Psoas muscle (tissue), 8 donors: Measurements from ENCODE around the gene TRIM71. TPM values are rescaled to one million over a fixed set of nuclear protein-coding genes. Genes with fewer than 3 reads are reported as not detected.
A peak's percentile ranks its signal among the peaks of the same experiment; 100 is the strongest.

ENCODE experiments used
- ATAC-seq, 4 donors: fragments of 200-7000 bp; cut with Tn5 transposase; one replicate each; pipeline ENCODE4 v1.9.1; 2020; ENCODE audit warnings: moderate library complexity in 3 of 4, mild to moderate bottlenecking in 2 of 4
- DNase-seq, 2 donors: peaks; one replicate each; pipeline ENCODE4 v3.0.0-alpha.2; 2020
- H3K27ac ChIP-seq: fragments of 200-600 bp; one replicate; pipeline ENCODE4 v1.8.0; 2022
- H3K27me3 ChIP-seq, 3 donors: fragments of 200-600 bp in 1 of 3; one replicate each; pipeline versions ENCODE4 v1.6.1 to v1.8.0; 2013 to 2022; ENCODE audit warnings: low read length in 2 of 3, mild to moderate bottlenecking in 2 of 3, moderate library complexity in 1 of 3; ENCODE audit not compliant: insufficient read depth in 3 of 3
- H3K36me3 ChIP-seq, 2 donors: fragments of 200-600 bp in 1 of 2; one replicate each; pipeline versions ENCODE4 v1.6.1 to v1.8.0; 2013 to 2022; ENCODE audit warnings: low read depth in 1 of 2, mild to moderate bottlenecking in 1 of 2, moderate library complexity in 1 of 2; ENCODE audit not compliant: insufficient read depth in 1 of 2
- H3K4me1 ChIP-seq: fragments of 200-600 bp; one replicate; pipeline ENCODE4 v1.8.0; 2022
- H3K4me3 ChIP-seq: fragments of 200-600 bp; one replicate; pipeline ENCODE4 v1.8.0; 2022; ENCODE audit warnings: mild to moderate bottlenecking
- H3K9me3 ChIP-seq: fragments of 200-600 bp; one replicate; pipeline ENCODE4 v1.8.0; 2022
- CTCF ChIP-seq: fragments of 200-600 bp; IDR thresholded peaks from one replicate; pipeline ENCODE4 v1.8.0; 2022; ENCODE audit warnings: antibody characterized with exemption
- WGBS, 3 donors: extraction: QIAGEN DNeasy Blood & Tissue Kit; methylation state at CpG; one replicate each; pipeline versions ENCODE4 v1.1.6 to v1.1.7; 2013; 5-methylcytosine and 5-hydroxymethylcytosine counted together
- intact Hi-C, 2 donors: fragments of 100-400 bp; cut with DNase I; formaldehyde crosslinking; loops; one replicate each; pipeline versions ENCODE4 v1.11.0 to v1.14.2; 2022
- polyA plus RNA-seq, 3 donors: library from polyadenylated mRNA; stranded (reverse); fragments of 200-250 nt; gene quantifications; one replicate each; pipeline ENCODE4 v1.2.3, GENCODE V29; 2013
- total RNA-seq, 4 donors: library from RNA; stranded (reverse); fragmentation: NEBNext Ultra II Directional in 2 of 4; extraction: Animal tissue kit (Norgen Biotek cat#: 25700) in 2 of 4; gene quantifications; one replicate each; pipeline versions ENCODE4 v1.2.1 to v1.2.4, GENCODE V29; 2021 to 2023
- donor health status: healthy with polysubstance abuse.
- donor health status: DM: no; HTN: no; CAD: no; lungs with moderate emphysema.
- donor health status: Bipolar disorder and iron deficiency.
- donor health status: healthy.
- donor health status: DM: yes; HTN: yes; CAD: no.
- donor health status: DM: no; HTN: no; CAD: no.
- donor health status: DM: no; HTN: no; CAD: no.
- donor health status: DM: yes; HTN: yes; CAD: no.

Gene TRIM71
- total and polyA plus RNA-seq, 7 donors: 0.01 TPM; not detected in 6

GRCh38 chr3:32816439-32817256 lies 1.1 kb upstream of the TRIM71 start:
- Histone ChIP-seq H3K4me1 (peaks cover 6% of the 10 kb centered on the region), H3K9me3 (no peaks in the 10 kb centered on the region), H3K27ac (no peak overlapping the region), H3K36me3 (no peaks in the 10 kb centered on the region), H3K4me3 (peak overlapping the region; percentile 60), H3K27me3 (peaks cover 8 to 69% (median 34%) of the 10 kb centered on the region in 3 donors)
- no peak for ATAC-seq
- intact Hi-C loops: no loop called here
- TF ChIP-seq CTCF: no peak
- 1 to 2% (median 1%) methylated on average over 67 to 85 of the region's 85 CpGs for WGBS, 3 donors
- no peak for DNase-seq

GRCh38 chr3:32817257-32817557 lies 590 bp upstream of the TRIM71 start:
- no peak for ATAC-seq
- DNase-seq: no peak
- Histone ChIP-seq H3K9me3 (no peaks in the 10 kb centered on the region), H3K27me3 (peaks cover 8 to 69% (median 36%) of the 10 kb centered on the region in 3 donors), H3K4me1 (peaks cover 6% of the 10 kb centered on the region), H3K36me3 (no peaks in the 10 kb centered on the region), H3K4me3 (peak overlapping the region; percentile 60), H3K27ac (no peak overlapping the region)
- intact Hi-C loops: no loop called here
- 0 to 1% (median 0%) methylated on average over 29 to 49 of the region's 49 CpGs for WGBS, 3 donors
- no peak for TF ChIP-seq CTCF

- Histone ChIP-seq H3K27ac (no peak overlapping the region), H3K27me3 (peaks cover 8 to 80% (median 36%) of the 10 kb centered on the region in 3 donors), H3K36me3 (no peaks in the 10 kb centered on the region), H3K4me3 (peak overlapping the region; percentile 60), H3K9me3 (no peaks in the 10 kb centered on the region), H3K4me1 (peaks cover 6% of the 10 kb centered on the region)
- TF ChIP-seq CTCF: no peak
- DNase-seq (no peak), ATAC-seq (no peak)
- intact Hi-C loops: no loop called here
- 1% methylated on average over 73 to 110 of the region's 111 CpGs for WGBS, 3 donors
These were observed 602 bp downstream of the TRIM71 start for GRCh38 chr3:32818229-32818969.

GRCh38 chr3:32818970-32819511 lies 1.2 kb downstream of the TRIM71 start:
- no peak for ATAC-seq

More at GRCh38 chr3:32818970-32819511, 1.2 kb downstream of the TRIM71 start:
- intact Hi-C loops: no loop called here
- TF ChIP-seq CTCF: no peak
- Histone ChIP-seq H3K4me3 (peak overlapping the region; percentile 60), H3K27me3 (peaks cover 8 to 86% (median 36%) of the 10 kb centered on the region in 3 donors), H3K36me3 (no peaks in the 10 kb centered on the region), H3K27ac (no peak overlapping the region), H3K4me1 (peaks cover 6% of the 10 kb centered on the region), H3K9me3 (no peaks in the 10 kb centered on the region)
- no peak for DNase-seq
- WGBS, 3 donors: 29 to 38% (median 31%) methylated on average over 25 of the region's 25 CpGs
